Vagina (tissue), 2 donors: ENCODE results near the gene KIF3A.

Experiments
- CTCF ChIP-seq, 3 experiments: fragments of 450-650 bp in 2 of 3; fragments of 200-600 bp in 1 of 3; sonication (generic) in 1 of 3; IDR thresholded peaks; one replicate each; pipeline ENCODE4 v1.5.1; 2017 to 2019; ENCODE audit warnings: antibody characterized with exemption in 3 of 3, mild to moderate bottlenecking in 2 of 3, moderate library complexity in 2 of 3
- POLR2A ChIP-seq, 2 donors: fragments of 450-650 bp; IDR thresholded peaks; one replicate each; pipeline ENCODE4 v1.6.1; 2017; ENCODE audit warnings: antibody characterized with exemption in 2 of 2, mild to moderate bottlenecking in 2 of 2, moderate library complexity in 2 of 2
- POLR2AphosphoS5 ChIP-seq, 2 donors: sonication (generic); formaldehyde crosslinking; IDR thresholded peaks; one replicate each; pipeline ENCODE4 v1.9.0; 2017; ENCODE audit warnings: antibody characterized with exemption in 2 of 2, mild to moderate bottlenecking in 2 of 2, low read depth in 1 of 2; ENCODE audit not compliant: insufficient read depth in 1 of 2

GRCh38 chr5:132760601-132761317 lies 23.4 kb upstream of the KIF3A start:
- TF ChIP-seq CTCF (IDR thresholded peaks at IDR 0.05) (no peak), POLR2A (IDR thresholded peaks at IDR 0.05) (no peak), POLR2AphosphoS5 (IDR thresholded peaks at IDR 0.05; ENCODE audit: insufficient read depth in 1 of 2, low read depth in 1 of 2) (no peak)
